Measurements from ENCODE around the gene IFNG.

DNA sequence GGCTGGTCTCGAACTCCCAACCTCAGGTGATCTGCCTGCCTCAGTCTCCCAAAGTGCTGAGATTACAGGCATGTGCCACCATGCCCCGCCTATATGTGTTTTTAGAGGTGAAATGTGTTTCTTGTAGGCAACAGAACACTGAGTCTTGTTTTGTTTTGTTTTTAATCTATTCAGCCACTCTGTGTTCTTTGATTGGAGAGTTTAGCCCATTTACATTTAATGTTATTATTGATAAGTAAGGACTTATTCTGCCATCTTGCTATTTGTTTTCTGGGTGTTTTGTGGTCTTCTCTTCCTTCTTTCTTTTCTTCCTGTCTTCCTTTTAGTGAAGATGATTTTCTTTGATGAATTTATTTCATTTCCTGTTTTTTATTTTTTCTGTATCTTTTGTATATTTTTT, 29.6 kb downstream of the IFNG start:
- TF ChIP-seq EZH2 (IDR thresholded peaks at IDR 0.05; ENCODE audit: borderline replicate concordance, insufficient read depth, low read length, poor library complexity, severe bottlenecking): no peak
- TF ChIP-seq SMC3 (conservative IDR thresholded peaks at IDR 0.05; ENCODE audit: poor library complexity): no peak
- TF ChIP-seq, protein P1, sequence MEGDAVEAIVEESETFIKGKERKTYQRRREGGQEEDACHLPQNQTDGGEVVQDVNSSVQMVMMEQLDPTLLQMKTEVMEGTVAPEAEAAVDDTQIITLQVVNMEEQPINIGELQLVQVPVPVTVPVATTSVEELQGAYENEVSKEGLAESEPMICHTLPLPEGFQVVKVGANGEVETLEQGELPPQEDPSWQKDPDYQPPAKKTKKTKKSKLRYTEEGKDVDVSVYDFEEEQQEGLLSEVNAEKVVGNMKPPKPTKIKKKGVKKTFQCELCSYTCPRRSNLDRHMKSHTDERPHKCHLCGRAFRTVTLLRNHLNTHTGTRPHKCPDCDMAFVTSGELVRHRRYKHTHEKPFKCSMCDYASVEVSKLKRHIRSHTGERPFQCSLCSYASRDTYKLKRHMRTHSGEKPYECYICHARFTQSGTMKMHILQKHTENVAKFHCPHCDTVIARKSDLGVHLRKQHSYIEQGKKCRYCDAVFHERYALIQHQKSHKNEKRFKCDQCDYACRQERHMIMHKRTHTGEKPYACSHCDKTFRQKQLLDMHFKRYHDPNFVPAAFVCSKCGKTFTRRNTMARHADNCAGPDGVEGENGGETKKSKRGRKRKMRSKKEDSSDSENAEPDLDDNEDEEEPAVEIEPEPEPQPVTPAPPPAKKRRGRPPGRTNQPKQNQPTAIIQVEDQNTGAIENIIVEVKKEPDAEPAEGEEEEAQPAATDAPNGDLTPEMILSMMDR (IDR thresholded peaks at IDR 0.05; ENCODE audit: poor library complexity, severe bottlenecking): no peak
- TF ChIP-seq, protein P2, sequence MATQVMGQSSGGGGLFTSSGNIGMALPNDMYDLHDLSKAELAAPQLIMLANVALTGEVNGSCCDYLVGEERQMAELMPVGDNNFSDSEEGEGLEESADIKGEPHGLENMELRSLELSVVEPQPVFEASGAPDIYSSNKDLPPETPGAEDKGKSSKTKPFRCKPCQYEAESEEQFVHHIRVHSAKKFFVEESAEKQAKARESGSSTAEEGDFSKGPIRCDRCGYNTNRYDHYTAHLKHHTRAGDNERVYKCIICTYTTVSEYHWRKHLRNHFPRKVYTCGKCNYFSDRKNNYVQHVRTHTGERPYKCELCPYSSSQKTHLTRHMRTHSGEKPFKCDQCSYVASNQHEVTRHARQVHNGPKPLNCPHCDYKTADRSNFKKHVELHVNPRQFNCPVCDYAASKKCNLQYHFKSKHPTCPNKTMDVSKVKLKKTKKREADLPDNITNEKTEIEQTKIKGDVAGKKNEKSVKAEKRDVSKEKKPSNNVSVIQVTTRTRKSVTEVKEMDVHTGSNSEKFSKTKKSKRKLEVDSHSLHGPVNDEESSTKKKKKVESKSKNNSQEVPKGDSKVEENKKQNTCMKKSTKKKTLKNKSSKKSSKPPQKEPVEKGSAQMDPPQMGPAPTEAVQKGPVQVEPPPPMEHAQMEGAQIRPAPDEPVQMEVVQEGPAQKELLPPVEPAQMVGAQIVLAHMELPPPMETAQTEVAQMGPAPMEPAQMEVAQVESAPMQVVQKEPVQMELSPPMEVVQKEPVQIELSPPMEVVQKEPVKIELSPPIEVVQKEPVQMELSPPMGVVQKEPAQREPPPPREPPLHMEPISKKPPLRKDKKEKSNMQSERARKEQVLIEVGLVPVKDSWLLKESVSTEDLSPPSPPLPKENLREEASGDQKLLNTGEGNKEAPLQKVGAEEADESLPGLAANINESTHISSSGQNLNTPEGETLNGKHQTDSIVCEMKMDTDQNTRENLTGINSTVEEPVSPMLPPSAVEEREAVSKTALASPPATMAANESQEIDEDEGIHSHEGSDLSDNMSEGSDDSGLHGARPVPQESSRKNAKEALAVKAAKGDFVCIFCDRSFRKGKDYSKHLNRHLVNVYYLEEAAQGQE (IDR thresholded peaks at IDR 0.05; ENCODE audit: borderline replicate concordance): no peak
- TF ChIP-seq POLR2AphosphoS5 (IDR thresholded peaks at IDR 0.05): no peak
- no peak for TF ChIP-seq RAD21 (conservative IDR thresholded peaks at IDR 0.05)
